Smooth muscle cell (in vitro differentiated cells): ENCODE measurements around the gene STX8. TPM values are rescaled to one million over a fixed set of nuclear protein-coding genes. Genes with fewer than 3 reads are reported as not detected.
"Not testable (repeated sequence)": the region's sequence is repeated elsewhere in the genome, so short reads cannot be mapped to it uniquely, and the experiment has no call there.

Experiments used
- DNase-seq: peaks from one replicate; lab custom pipeline; 2025; ENCODE audit not compliant: unreplicated experiment; lab: John Stamatoyannopoulos, UW
- H2AFZ ChIP-seq: fragments of 200-600 bp; sonication (generic); 2 replicates; pipeline ENCODE4 v1.6.0; 2016; ENCODE audit warnings: antibody characterized with exemption, low read depth, mild to moderate bottlenecking
- H3F3A ChIP-seq: fragments of 200-600 bp; sonication (generic); 2 replicates; pipeline ENCODE4 v1.6.0; 2017; ENCODE audit warnings: antibody characterized with exemption, low read depth
- H3K27ac ChIP-seq: fragments of 200-600 bp; sonication (generic); 2 replicates; pipeline ENCODE4 v1.5.1; 2016; ENCODE audit warnings: low read depth, mild to moderate bottlenecking
- H3K27me3 ChIP-seq: fragments of 200-600 bp; sonication (generic); 2 replicates; pipeline ENCODE4 v1.6.1; 2016; ENCODE audit warnings: low read depth, mild to moderate bottlenecking
- H3K36me3 ChIP-seq: fragments of 200-600 bp; sonication (generic); 2 replicates; pipeline ENCODE4 v1.5.1; 2016; ENCODE audit warnings: low read depth
- H3K4me1 ChIP-seq: fragments of 200-600 bp; sonication (generic); 2 replicates; pipeline ENCODE4 v1.5.1; 2016; ENCODE audit warnings: low read depth
- H3K4me2 ChIP-seq: fragments of 200-600 bp; sonication (generic); 2 replicates; pipeline ENCODE4 v1.6.0; 2016; ENCODE audit warnings: mild to moderate bottlenecking
- H3K4me3 ChIP-seq: fragments of 200-600 bp; sonication (generic); 2 replicates; pipeline ENCODE4 v1.5.1; 2016; ENCODE audit warnings: mild to moderate bottlenecking
- H3K79me2 ChIP-seq: fragments of 200-600 bp; sonication (generic); 2 replicates; pipeline ENCODE4 v1.6.0; 2016; ENCODE audit warnings: low read depth, mild to moderate bottlenecking
- H3K9ac ChIP-seq: fragments of 200-600 bp; sonication (generic); 2 replicates; pipeline ENCODE4 v1.6.0; 2016; ENCODE audit warnings: low read depth
- H3K9me3 ChIP-seq: fragments of 200-600 bp; sonication (generic); replicated peaks from 2 replicates; pipeline ENCODE4 v1.5.1; 2016; ENCODE audit warnings: low read depth
- H4K20me1 ChIP-seq: fragments of 200-600 bp; sonication (generic); 2 replicates; pipeline ENCODE4 v1.6.0; 2016; ENCODE audit warnings: low read depth
- CTCF ChIP-seq: fragments of 200-600 bp; sonication (generic); IDR thresholded peaks from 2 replicates; pipeline ENCODE4 v1.5.1; 2017; ENCODE audit warnings: borderline replicate concordance, mild to moderate bottlenecking, antibody characterized with exemption; ENCODE audit not compliant: insufficient read depth, poor library complexity, severe bottlenecking
- WGBS: methylation state at CpG from one replicate; pipeline ENCODE4 v1.1.7; 2016; ENCODE audit warnings: low lambda C conversion rate; 5-methylcytosine and 5-hydroxymethylcytosine counted together
- polyA plus RNA-seq: library from polyadenylated mRNA; unstranded; fragments of >200 nt; fragmentation: Nextera tagmentation; extraction: Ambion mirVana; gene quantifications from 2 replicates; pipeline ENCODE4 v1.2.1, GENCODE V29; 2016
- total RNA-seq: library from RNA; depleted of rRNA; stranded (reverse); fragments of >200 nt; gene quantifications from 2 replicates; pipeline ENCODE4 v1.2.3, GENCODE V29; 2014

The STX8 gene
- total and polyA plus RNA-seq, 2 experiments from 2014 or later: 63.8 to 88.5 TPM

DNA sequence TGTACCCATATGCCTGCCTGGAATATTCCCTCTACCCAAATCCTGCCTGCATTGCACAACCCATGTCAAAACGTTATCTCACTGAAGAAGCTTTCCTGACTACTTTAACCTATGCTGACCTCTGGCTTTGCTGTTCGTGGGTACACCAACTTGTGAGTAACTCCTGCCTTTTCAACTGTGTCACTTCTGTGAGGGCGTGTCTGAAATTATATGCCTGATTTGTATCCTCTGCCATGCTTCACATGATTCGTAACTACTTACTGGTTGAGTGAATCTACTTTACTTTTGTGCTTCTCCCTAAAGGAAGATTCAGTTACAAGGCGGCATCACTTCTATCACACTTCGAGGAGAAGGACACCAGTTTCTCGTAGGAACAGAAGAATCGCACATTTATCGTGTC lies 36.4 kb upstream of the STX8 start:
- no peak for TF ChIP-seq CTCF
- no peaks in the 10 kb centered on the region for H3K9me3 ChIP-seq
- 89% methylated on average over 9 of the region's 9 CpGs for WGBS
- no peaks in the 10 kb centered on the region for H3F3A ChIP-seq
- H3K4me3 ChIP-seq: no peak overlapping the region
- no peak overlapping the region for H3K27ac ChIP-seq
- no peaks in the 10 kb centered on the region for H4K20me1 ChIP-seq
- H2AFZ ChIP-seq: no peak overlapping the region
- no peaks in the 10 kb centered on the region for H3K79me2 ChIP-seq
- no peak overlapping the region for H3K4me2 ChIP-seq
- H3K9ac ChIP-seq: no peak overlapping the region
- H3K4me1 ChIP-seq: no peaks in the 10 kb centered on the region
- H3K36me3 ChIP-seq: no peaks in the 10 kb centered on the region
- no peaks in the 10 kb centered on the region for H3K27me3 ChIP-seq
- DNase-seq: no peak

- no peak overlapping the region for H3K4me2 ChIP-seq
- no peaks in the 10 kb centered on the region for H3K4me1 ChIP-seq
- H3K36me3 ChIP-seq: no peaks in the 10 kb centered on the region
- DNase-seq: no peak
- no peaks in the 10 kb centered on the region for H4K20me1 ChIP-seq
- H3K9me3 ChIP-seq: no peaks in the 10 kb centered on the region
- no peak overlapping the region for H3K4me3 ChIP-seq
- H3K27ac ChIP-seq: no peak overlapping the region
- H3K27me3 ChIP-seq: no peaks in the 10 kb centered on the region
- no peak for TF ChIP-seq CTCF
- no peak overlapping the region for H2AFZ ChIP-seq
- H3K79me2 ChIP-seq: no peaks in the 10 kb centered on the region
- WGBS: 84% methylated on average over 2 of the region's 2 CpGs
- no peak overlapping the region for H3K9ac ChIP-seq
- H3F3A ChIP-seq: no peaks in the 10 kb centered on the region
Observed at GRCh38 chr17:9611557-9611956, 35.9 kb upstream of the STX8 start.

DNA sequence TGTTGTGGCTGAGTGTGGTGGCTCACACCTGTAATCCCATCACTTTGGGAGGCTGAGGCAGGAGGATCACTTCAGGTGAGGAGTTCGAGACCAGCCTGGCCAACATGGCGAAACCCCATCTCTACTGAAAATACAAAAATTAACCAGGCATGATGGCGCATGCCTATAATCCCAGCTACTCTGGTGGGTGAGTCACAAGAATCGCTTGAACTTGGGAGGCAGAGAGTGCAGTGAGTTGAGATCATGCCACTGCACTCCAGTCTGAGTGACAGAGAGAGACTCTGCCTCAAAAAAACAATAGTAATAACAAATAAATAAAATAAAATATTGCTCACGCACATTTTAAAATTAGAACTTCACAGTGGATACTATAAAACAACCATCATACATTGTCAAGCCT lies 31.4 kb upstream of the STX8 start:
- H3K27ac ChIP-seq, H4K20me1 ChIP-seq, H3K79me2 ChIP-seq, H3F3A ChIP-seq, H3K27me3 ChIP-seq, H3K4me1 ChIP-seq, H3K4me2 ChIP-seq, H3K4me3 ChIP-seq, H2AFZ ChIP-seq, H3K36me3 ChIP-seq, H3K9me3 ChIP-seq, H3K9ac ChIP-seq, DNase-seq: not testable (repeated sequence)
- WGBS: 67% methylated on average over 5 of the region's 5 CpGs

- Histone ChIP-seq H3F3A (no peaks in the 10 kb centered on the region), H4K20me1 (no peaks in the 10 kb centered on the region), H3K4me1 (no peaks in the 10 kb centered on the region), H3K9me3 (no peaks in the 10 kb centered on the region), H3K9ac (no peak overlapping the region), H3K4me3 (no peak overlapping the region), H3K27ac (no peak overlapping the region), H3K79me2 (no peaks in the 10 kb centered on the region), H2AFZ (no peak overlapping the region), H3K4me2 (no peak overlapping the region), H3K27me3 (no peaks in the 10 kb centered on the region), H3K36me3 (no peaks in the 10 kb centered on the region)
- 95% methylated on average over 6 of the region's 6 CpGs for WGBS
- no peak for DNase-seq
- TF ChIP-seq CTCF: no peak
Observed at GRCh38 chr17:9606453-9606852, 30.8 kb upstream of the STX8 start.

DNA sequence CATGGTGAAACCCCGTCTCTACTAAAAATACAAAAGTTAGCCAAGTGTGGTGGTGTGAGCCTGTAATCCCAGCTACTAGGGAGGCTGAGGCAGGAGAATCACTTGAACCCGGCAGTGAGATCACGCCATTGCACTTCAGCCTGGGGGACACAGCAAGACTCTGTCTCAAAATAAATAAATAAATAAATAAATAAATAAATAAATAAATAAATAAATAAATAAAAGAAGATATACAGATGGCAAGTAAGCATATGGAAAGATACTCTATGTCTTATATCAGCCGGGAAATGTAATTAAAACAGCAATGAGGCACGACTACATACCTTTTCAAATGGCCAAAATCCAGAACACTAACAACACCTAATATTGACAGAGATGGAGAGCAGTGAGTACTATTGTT lies 29.0 kb upstream of the STX8 start:
- not testable (repeated sequence) for H4K20me1 ChIP-seq, H3K9ac ChIP-seq, H3K27ac ChIP-seq, DNase-seq, H3K36me3 ChIP-seq, H3K27me3 ChIP-seq, H3K4me1 ChIP-seq, H3F3A ChIP-seq, H2AFZ ChIP-seq, H3K9me3 ChIP-seq, H3K4me2 ChIP-seq, H3K4me3 ChIP-seq, H3K79me2 ChIP-seq
- WGBS: 94% methylated on average over 5 of the region's 5 CpGs
